HEK293 (cell line): ENCODE results near the gene KLHL21.

Experiments
- FEZF1 ChIP-seq: fragments of 450-650 bp; formaldehyde crosslinking; IDR thresholded peaks from 2 replicates; pipeline ENCODE4 v1.5.1; 2016; ENCODE audit warnings: missing biosample characterization, missing genetic modification characterization
- HOXD13 ChIP-seq: sonication (generic); formaldehyde crosslinking; IDR thresholded peaks from 2 replicates; pipeline ENCODE4 v1.8.0; 2022; ENCODE audit warnings: missing genetic modification reagents, borderline replicate concordance
- MYNN ChIP-seq: fragments of 450-650 bp; formaldehyde crosslinking; IDR thresholded peaks from 2 replicates; pipeline ENCODE4 v1.5.1; 2016; ENCODE audit warnings: missing biosample characterization, missing genetic modification characterization, borderline replicate concordance
- TSHZ1 ChIP-seq: fragments of 450-650 bp; formaldehyde crosslinking; IDR thresholded peaks from 2 replicates; pipeline ENCODE4 v1.5.1; 2016; ENCODE audit warnings: missing biosample characterization, missing genetic modification characterization, borderline replicate concordance
- ZBTB17 ChIP-seq: fragments of 450-650 bp; formaldehyde crosslinking; IDR thresholded peaks from 2 replicates; pipeline ENCODE4 v1.5.1; 2016; ENCODE audit warnings: missing biosample characterization, missing genetic modification characterization
- ZNF133 ChIP-seq: fragments of 450-650 bp; formaldehyde crosslinking; IDR thresholded peaks from 2 replicates; pipeline ENCODE4 v1.5.1; 2016; ENCODE audit warnings: missing biosample characterization, missing genetic modification characterization
- ZNF146 ChIP-seq: fragments of 450-650 bp; formaldehyde crosslinking; IDR thresholded peaks from 2 replicates; pipeline ENCODE4 v1.5.1; 2016; ENCODE audit warnings: missing biosample characterization, missing genetic modification characterization
- ZNF26 ChIP-seq: fragments of 450-650 bp; formaldehyde crosslinking; IDR thresholded peaks from 2 replicates; pipeline ENCODE4 v1.5.1; 2016; ENCODE audit warnings: missing biosample characterization, missing genetic modification characterization
- ZNF324 ChIP-seq: fragments of 450-650 bp; formaldehyde crosslinking; IDR thresholded peaks from 2 replicates; pipeline ENCODE4 v1.5.1; 2016; ENCODE audit warnings: missing biosample characterization, missing genetic modification characterization
- ZNF404 ChIP-seq: fragments of 450-650 bp; formaldehyde crosslinking; IDR thresholded peaks from 2 replicates; pipeline ENCODE4 v1.5.1; 2017; ENCODE audit warnings: missing biosample characterization, missing genetic modification characterization
- ZNF514 ChIP-seq: fragments of 450-650 bp; formaldehyde crosslinking; IDR thresholded peaks from 2 replicates; pipeline ENCODE4 v1.5.1; 2016; ENCODE audit warnings: missing biosample characterization, missing genetic modification characterization
- ZNF518A ChIP-seq: fragments of 450-650 bp; formaldehyde crosslinking; conservative IDR thresholded peaks from 2 replicates; pipeline ENCODE4 v1.5.1; 2016; ENCODE audit warnings: low read depth, missing biosample characterization, missing genetic modification characterization
- ZNF639 ChIP-seq: fragments of 450-650 bp; formaldehyde crosslinking; IDR thresholded peaks from 2 replicates; pipeline ENCODE4 v1.5.1; 2016; ENCODE audit warnings: missing biosample characterization, missing genetic modification characterization
- ZNF76 ChIP-seq: fragments of 450-650 bp; formaldehyde crosslinking; IDR thresholded peaks from 2 replicates; pipeline ENCODE4; 2016; ENCODE audit warnings: low read depth, missing biosample characterization, missing genetic modification characterization, borderline replicate concordance
- TF ChIP-seq, protein P1 (sequence below): fragments of 450-650 bp; formaldehyde crosslinking; IDR thresholded peaks from 2 replicates; pipeline ENCODE4 v1.5.1; 2016; ENCODE audit warnings: missing biosample characterization, missing genetic modification characterization, borderline replicate concordance
- TF ChIP-seq, protein P2 (sequence below): IDR thresholded peaks from 2 replicates; pipeline ENCODE4 v1.6.1; 2011; ENCODE audit warnings: mild to moderate bottlenecking, low read depth, low read length, borderline replicate concordance
- TF ChIP-seq, protein P3 (sequence below): fragments of 450-650 bp; formaldehyde crosslinking; IDR thresholded peaks from 2 replicates; pipeline ENCODE4 v1.5.1; 2016; ENCODE audit warnings: missing biosample characterization, missing genetic modification characterization

The KLHL21 gene

DNA sequence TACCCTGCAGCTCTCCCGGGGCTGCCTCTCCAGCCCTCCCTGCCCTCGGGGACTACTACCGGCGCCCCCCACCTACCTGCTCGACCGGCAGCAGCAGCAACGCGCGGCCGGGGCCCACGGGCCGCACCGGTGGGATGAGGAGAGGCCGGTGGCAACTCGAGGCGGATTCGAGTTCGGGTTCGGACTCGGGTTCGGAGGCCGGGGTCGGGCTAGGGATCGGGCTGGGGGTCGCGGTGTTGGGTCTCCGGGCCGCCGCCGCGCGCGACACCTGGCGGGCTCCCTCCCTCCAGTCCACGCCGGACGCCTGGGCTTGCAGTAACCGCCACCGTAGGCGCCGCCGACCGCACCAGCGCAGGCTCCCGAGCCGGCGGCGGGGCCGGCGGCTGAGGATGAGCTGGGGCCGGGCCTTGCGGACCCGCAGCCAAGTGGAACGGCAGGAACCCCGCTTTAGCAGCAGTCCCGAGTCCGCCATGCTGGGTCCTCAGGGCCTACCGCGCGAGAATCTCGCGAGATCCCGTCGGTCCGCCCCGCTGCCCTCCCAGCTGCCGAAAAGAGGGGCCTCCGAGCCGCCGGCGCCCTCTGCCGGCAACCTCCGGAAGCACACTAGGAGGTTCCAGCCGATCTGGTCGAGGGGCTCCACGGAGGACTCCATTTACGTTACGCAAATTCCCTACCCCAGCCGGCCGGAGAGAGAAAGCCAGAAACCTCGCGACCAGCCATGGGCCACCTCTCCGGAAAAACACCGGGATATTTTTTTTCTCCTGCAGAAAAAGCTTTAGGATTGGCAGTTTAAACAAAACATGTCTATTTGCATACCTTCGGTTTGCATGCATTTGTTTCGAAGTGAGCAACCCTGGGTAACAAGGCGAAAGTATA is 48.4 kb downstream of the KLHL21 start, which contains the start of gene NOL9 (continued):
- TF ChIP-seq ZNF133 (tag by site-specific recombination) (no peak), ZNF76 (tag by site-specific recombination) (peak; percentile 72; the same call in 1 of the 2 replicates), TSHZ1 (tag by site-specific recombination) (no peak), ZNF26 (no peak), ZNF514 (no peak), FEZF1 (tag by site-specific recombination) (0 out of 2 replicates have a peak, but pooled peaks have one; percentile 13), HOXD13 (CRISPR knock-in tag) (no peak), ZNF324 (peak; percentile 59; the same call in 1 of the 2 replicates), ZNF518A (tag by site-specific recombination) (0 out of 2 replicates have a peak, but pooled peaks have one; percentile 37), ZNF404 (tag by site-specific recombination) (no peak), ZBTB17 (tag by site-specific recombination) (peak; percentile 29; the same call in 1 of the 2 replicates), MYNN (tag by site-specific recombination) (no peak), ZNF639 (peak; percentile 60; the same call in 1 of the 2 replicates), ZNF146 (tag by site-specific recombination) (no peak)
- TF ChIP-seq, protein P1, sequence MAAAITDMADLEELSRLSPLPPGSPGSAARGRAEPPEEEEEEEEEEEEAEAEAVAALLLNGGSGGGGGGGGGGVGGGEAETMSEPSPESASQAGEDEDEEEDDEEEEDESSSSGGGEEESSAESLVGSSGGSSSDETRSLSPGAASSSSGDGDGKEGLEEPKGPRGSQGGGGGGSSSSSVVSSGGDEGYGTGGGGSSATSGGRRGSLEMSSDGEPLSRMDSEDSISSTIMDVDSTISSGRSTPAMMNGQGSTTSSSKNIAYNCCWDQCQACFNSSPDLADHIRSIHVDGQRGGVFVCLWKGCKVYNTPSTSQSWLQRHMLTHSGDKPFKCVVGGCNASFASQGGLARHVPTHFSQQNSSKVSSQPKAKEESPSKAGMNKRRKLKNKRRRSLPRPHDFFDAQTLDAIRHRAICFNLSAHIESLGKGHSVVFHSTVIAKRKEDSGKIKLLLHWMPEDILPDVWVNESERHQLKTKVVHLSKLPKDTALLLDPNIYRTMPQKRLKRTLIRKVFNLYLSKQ (tag by site-specific recombination) = no peak
- TF ChIP-seq, protein P2, sequence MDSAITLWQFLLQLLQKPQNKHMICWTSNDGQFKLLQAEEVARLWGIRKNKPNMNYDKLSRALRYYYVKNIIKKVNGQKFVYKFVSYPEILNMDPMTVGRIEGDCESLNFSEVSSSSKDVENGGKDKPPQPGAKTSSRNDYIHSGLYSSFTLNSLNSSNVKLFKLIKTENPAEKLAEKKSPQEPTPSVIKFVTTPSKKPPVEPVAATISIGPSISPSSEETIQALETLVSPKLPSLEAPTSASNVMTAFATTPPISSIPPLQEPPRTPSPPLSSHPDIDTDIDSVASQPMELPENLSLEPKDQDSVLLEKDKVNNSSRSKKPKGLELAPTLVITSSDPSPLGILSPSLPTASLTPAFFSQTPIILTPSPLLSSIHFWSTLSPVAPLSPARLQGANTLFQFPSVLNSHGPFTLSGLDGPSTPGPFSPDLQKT = no peak
- TF ChIP-seq, protein P3, sequence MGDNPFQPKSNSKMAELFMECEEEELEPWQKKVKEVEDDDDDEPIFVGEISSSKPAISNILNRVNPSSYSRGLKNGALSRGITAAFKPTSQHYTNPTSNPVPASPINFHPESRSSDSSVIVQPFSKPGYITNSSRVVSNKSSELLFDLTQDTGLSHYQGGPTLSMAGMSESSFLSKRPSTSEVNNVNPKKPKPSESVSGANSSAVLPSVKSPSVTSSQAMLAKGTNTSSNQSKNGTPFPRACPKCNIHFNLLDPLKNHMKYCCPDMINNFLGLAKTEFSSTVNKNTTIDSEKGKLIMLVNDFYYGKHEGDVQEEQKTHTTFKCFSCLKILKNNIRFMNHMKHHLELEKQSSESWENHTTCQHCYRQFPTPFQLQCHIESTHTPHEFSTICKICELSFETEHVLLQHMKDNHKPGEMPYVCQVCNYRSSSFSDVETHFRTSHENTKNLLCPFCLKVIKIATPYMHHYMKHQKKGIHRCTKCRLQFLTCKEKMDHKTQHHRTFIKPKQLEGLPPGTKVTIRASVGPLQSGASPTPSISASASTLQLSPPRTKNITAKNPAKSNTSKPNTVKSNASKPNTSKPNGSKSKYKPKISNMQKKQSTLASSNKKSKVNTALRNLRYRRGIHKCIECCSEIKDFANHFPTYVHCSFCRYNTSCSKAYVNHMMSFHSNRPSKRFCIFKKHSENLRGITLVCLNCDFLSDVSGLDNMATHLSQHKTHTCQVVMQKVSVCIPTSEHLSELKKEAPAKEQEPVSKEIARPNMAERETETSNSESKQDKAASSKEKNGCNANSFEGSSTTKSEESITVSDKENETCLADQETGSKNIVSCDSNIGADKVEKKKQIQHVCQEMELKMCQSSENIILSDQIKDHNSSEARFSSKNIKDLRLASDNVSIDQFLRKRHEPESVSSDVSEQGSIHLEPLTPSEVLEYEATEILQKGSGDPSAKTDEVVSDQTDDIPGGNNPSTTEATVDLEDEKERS = no peak
